GM10248 (cell line): ENCODE results near the gene AFAP1.

Source experiments
- CTCF ChIA-PET: fragments of 300-600 bp; sonication (Branson Sonifier 250); formaldehyde crosslinking; extraction: SDS; loops from one replicate; lab custom pipeline; 2021; ENCODE audit warnings: antibody characterized with exemption; lab: Yijun Ruan, JAX
- POLR2A ChIA-PET: fragments of 350-650 bp; sonication (Branson Sonifier 250); formaldehyde crosslinking; extraction: SDS; loops from one replicate; lab custom pipeline; 2020; ENCODE audit warnings: antibody characterized with exemption; lab: Yijun Ruan, JAX
- DNase-seq: peaks from one replicate; pipeline ENCODE4 v3.0.0; 2012; ENCODE audit errors: extremely low spot score
- CTCF ChIP-seq: IDR thresholded peaks from 2 replicates; pipeline ENCODE4 v1.5.1; 2012; ENCODE audit warnings: mild to moderate bottlenecking, low read depth; ENCODE audit errors: extremely low read depth, missing control alignments, control extremely low read depth

AFAP1 gene

GRCh38 chr4:7874838-7875237, 64.8 kb downstream of the AFAP1 start:
- no peak for DNase-seq
- no peak for TF ChIP-seq CTCF
- ChIA-PET POLR2A (no interaction called here), CTCF (interaction anchor here (0.8 to 1.4 kb wide), 2 partner anchors 31 to 71 kb away, joined by 3 read pairs; no protein-coding TSS in a partner anchor)

DNA sequence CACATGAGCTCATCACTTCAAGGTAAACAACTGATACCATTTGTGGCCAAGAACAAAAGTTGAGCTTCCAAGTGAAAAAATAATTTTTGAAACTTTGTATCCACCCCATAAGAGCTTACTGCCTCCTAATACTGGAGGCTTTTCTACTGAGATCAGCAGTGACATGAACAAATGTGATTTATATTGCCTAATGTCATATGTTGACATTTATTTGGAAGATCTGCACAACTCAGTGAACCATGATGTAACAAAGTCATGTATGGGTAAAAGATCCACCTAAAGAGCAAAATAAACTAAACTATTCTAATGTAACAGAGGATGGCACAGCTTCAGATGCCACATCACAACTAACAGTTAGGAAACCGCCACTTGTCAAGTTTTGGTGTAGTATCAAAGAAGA, 65.8 kb downstream of the AFAP1 start:
- ChIA-PET POLR2A (no interaction called here), CTCF (interaction anchor here (0.7 to 1.4 kb wide), 3 partner anchors 69 to 113 kb away, joined by 3 read pairs; no protein-coding TSS in a partner anchor)
- no peak for DNase-seq
- TF ChIP-seq CTCF: no peak

DNA sequence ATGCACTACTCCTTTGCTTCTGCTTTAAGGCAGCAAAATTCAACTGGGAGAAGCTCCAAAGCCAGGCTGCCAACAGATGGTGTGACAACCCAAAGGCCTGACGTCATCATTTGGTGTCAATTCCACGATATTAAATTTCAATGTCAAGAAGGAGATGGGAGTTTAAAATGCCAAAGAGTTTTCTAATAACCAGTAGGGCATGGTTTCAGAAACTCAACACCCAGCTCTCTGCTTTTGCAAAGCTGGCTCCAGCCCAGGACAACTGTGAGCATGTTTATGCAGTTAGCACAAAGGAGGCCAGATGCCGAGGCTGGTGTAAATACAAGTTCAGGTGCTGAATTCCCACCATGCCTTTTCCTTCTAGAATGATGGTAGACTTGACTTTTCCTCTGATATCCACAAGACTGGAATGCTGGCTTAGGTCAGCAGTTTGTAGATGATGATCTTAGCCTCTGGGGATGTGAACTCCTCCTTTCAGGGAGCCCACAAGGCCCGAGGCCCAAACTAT, 67.3 kb downstream of the AFAP1 start:
- POLR2A ChIA-PET: no interaction called here

DNA sequence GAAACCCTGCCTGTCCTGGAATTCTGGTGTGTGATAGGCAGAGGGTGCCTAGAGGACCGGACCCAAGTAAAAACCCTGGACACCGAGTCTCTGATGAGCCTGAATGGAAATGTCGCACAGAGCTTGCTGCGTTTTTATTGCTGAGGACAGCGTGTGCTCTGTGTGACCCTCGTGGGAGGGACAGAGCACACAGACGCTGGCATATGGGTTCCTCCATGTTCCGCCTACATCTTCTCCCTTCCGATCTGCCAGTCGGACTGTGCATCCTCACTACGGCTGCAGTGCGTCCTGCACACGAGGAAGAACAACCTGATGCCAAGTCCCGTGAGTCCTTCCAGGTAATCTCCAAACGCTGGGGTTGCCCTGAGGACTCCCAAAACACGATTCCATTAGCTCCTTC, 68.3 kb downstream of the AFAP1 start:
- DNase-seq: no peak
- ChIA-PET POLR2A (no interaction called here), CTCF (interaction anchor here (1.2 kb wide), 1 partner anchor 58 kb away, joined by 3 read pairs; no protein-coding TSS in a partner anchor)
- TF ChIP-seq CTCF: no peak

More for the DNA sequence above, 67.3 kb downstream of the AFAP1 start:
- no peak for DNase-seq
- TF ChIP-seq CTCF: no peak
- CTCF ChIA-PET: interaction anchor here (1.2 kb wide), 1 partner anchor 57 kb away, joined by 3 read pairs; no protein-coding TSS in a partner anchor

GRCh38 chr4:7868892-7869471, 70.7 kb downstream of the AFAP1 start:
- DNase-seq: no peak
- ChIA-PET CTCF (interaction anchor here (1.2 to 1.6 kb wide), 2 partner anchors 9 to 19 kb away, joined by 3 read pairs; no protein-coding TSS in a partner anchor), POLR2A (no interaction called here)

GRCh38 chr4:7868436-7868775, 71.3 kb downstream of the AFAP1 start:
- POLR2A ChIA-PET: no interaction called here
- CTCF ChIA-PET: no interaction called here
- no peak for DNase-seq
- TF ChIP-seq CTCF: no peak

More at GRCh38 chr4:7868892-7869471, 70.7 kb downstream of the AFAP1 start:
- no peak for TF ChIP-seq CTCF
